ENCODE data around the gene CA9. TPM values are rescaled to one million over a fixed set of nuclear protein-coding genes. Genes with fewer than 3 reads are reported as not detected.
A peak's percentile ranks its signal among the peaks of the same experiment; 100 is the strongest.

The CA9 gene
- total RNA-seq, 2 donors from 2014 or later = 1.2 TPM; not detected in 1

GRCh38 chr9:35666549-35666948 lies 7.2 kb upstream of the CA9 start:
- intact Hi-C loops (cut with DNase I) = loop anchor here in 1 of 2 donors (10.0 kb wide), 1 partner anchor 148 kb away; the partner anchor contains the start of genes HINT2 and SPAG8
- no peak for DNase-seq (ENCODE audit: low spot score)

- intact Hi-C loops (cut with DNase I) = loop anchor here in 1 of 2 donors (10.0 kb wide), 1 partner anchor 147 kb away; the partner anchor contains the start of genes HINT2 and SPAG8
- DNase-seq (ENCODE audit: low spot score) = no peak
Measured at GRCh38 chr9:35667939-35668338, 5.8 kb upstream of the CA9 start.

GRCh38 chr9:35669331-35670145 lies 4.2 kb upstream of the CA9 start:
- intact Hi-C loops (cut with DNase I) = loop anchor here in 1 of 2 donors (10.0 kb wide), 1 partner anchor 145 kb away; the partner anchor contains the start of genes HINT2 and SPAG8
- DNase-seq (ENCODE audit: low spot score) = no peak

- intact Hi-C loops (cut with DNase I) = no loop called here
- DNase-seq (ENCODE audit: low spot score) = no peak
Measured at GRCh38 chr9:35674025-35674361, 265 bp downstream of the CA9 start.

GRCh38 chr9:35675204-35675603 lies 1.5 kb downstream of the CA9 start:
- DNase-seq (ENCODE audit: low spot score) = peak; percentile 68
- intact Hi-C loops (cut with DNase I) = no loop called here

- intact Hi-C loops (cut with DNase I) = no loop called here
- peak; percentile 82 for DNase-seq (ENCODE audit: low spot score)
Measured at GRCh38 chr9:35675732-35676392, 2.1 kb downstream of the CA9 start.

- DNase-seq (ENCODE audit: low spot score) = peak; percentile 24
- intact Hi-C loops (cut with DNase I) = no loop called here
Measured at GRCh38 chr9:35679091-35679490, 5.4 kb downstream of the CA9 start.

GRCh38 chr9:35679766-35680330 lies 6.1 kb downstream of the CA9 start:
- intact Hi-C loops (cut with DNase I) = no loop called here
- peak; percentile 58 for DNase-seq (ENCODE audit: low spot score)

- DNase-seq (ENCODE audit: low spot score) = peak; percentile 59
- intact Hi-C loops (cut with DNase I) = no loop called here
Measured at GRCh38 chr9:35680331-35681105, 6.8 kb downstream of the CA9 start.

- DNase-seq (ENCODE audit: low spot score) = peak; percentile 76
- intact Hi-C loops (cut with DNase I) = no loop called here
Measured at GRCh38 chr9:35681341-35682002, 7.7 kb downstream of the CA9 start.

GRCh38 chr9:35682051-35682450 lies 8.3 kb downstream of the CA9 start:
- intact Hi-C loops (cut with DNase I) = no loop called here
- peak; percentile 77 for DNase-seq (ENCODE audit: low spot score)

- intact Hi-C loops (cut with DNase I) = no loop called here
- peak; percentile 62 for DNase-seq (ENCODE audit: low spot score)
Measured at GRCh38 chr9:35682520-35683315, 9.0 kb downstream of the CA9 start.

- intact Hi-C loops (cut with DNase I) = no loop called here
- DNase-seq (ENCODE audit: low spot score) = no peak
Measured at GRCh38 chr9:35683323-35683722, 9.6 kb downstream of the CA9 start.

- intact Hi-C loops (cut with DNase I) = no loop called here
- DNase-seq (ENCODE audit: low spot score) = peak; percentile 53
Measured at GRCh38 chr9:35684921-35685320, 11.2 kb downstream of the CA9 start.

GRCh38 chr9:35685506-35685905 lies 11.8 kb downstream of the CA9 start:
- intact Hi-C loops (cut with DNase I) = no loop called here
- DNase-seq (ENCODE audit: low spot score) = peak; percentile 70

GRCh38 chr9:35686222-35687203 lies 12.8 kb downstream of the CA9 start:
- intact Hi-C loops (cut with DNase I) = no loop called here
- peak; percentile 41 for DNase-seq (ENCODE audit: low spot score)

- intact Hi-C loops (cut with DNase I) = no loop called here
- DNase-seq (ENCODE audit: low spot score) = peak; percentile 18
Measured at GRCh38 chr9:35687306-35687705, 13.6 kb downstream of the CA9 start.
